ENCODE results near the gene CTSS.
"Not testable (repeated sequence)": the region's sequence is repeated elsewhere in the genome, so short reads cannot be mapped to it uniquely, and the experiment has no call there.

CTSS gene

GRCh38 chr1:150775931-150776505 lies 10.4 kb upstream of the CTSS start:
- not testable (repeated sequence) for DNase-seq (ENCODE audit: low read depth in 2 of 3, low spot score in 2 of 3)

DNA sequence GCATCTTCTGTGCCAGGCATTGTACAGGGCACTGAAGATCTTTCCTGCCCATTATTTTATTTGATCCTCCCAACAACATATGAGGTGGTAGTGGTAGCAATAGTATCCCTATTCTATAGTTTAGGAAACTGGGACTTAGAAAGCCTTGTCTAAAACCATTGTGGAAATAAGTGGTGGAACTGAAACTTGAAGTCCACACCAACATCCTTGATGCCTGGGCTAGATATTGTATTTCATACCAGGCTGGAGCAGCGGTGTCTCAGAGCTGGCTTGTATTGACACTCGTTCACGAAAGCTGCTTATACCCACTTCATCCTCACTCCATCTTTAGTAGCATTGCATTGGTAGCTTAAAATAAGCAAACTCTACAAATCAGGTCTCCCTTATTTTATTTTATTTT lies 9.7 kb upstream of the CTSS start:
- DNase-seq (ENCODE audit: low read depth in 2 of 3, low spot score in 2 of 3) = no peak

DNA sequence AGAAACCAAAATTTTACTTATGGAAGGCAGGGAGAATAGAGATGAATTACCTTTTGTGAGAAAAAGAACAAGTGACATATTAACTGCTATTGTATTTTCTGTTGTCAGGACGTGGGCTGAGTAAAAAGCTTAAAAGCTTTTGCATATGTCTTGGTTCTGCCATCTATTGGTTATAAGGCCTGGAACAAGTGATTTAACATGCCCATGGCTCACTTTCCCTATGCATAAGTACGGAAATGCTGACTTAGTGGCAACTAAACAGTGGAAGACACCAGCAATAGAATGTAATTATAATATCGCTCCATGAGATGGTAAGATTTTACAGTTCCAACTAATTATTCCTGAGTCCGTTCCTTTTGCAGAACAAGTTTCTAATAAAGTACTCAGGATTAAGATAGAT lies 6.7 kb upstream of the CTSS start:
- DNase-seq (ENCODE audit: low read depth in 2 of 3, low spot score in 2 of 3) = no peak

DNA sequence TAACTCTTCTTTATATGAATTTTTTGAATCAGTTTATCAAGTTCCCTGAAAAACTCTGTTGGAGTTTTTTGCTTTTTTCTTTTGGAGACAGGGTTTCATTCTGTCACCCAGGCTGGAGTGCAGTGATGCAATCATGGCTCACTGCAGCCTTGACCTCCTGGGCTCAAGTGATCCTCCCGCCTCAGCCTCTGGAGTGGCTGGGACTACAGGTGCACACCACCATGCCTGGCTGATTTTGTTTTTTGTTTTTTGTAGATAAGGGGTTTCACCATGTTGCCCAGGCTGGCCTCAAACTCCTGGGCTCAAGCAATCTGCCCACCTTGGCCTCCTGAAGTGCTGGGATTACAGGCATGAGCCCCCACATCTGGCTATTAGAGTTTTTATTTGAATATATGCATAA lies 2.1 kb upstream of the CTSS start:
- DNase-seq (ENCODE audit: low read depth in 2 of 3, low spot score in 2 of 3) = not testable (repeated sequence)

DNA sequence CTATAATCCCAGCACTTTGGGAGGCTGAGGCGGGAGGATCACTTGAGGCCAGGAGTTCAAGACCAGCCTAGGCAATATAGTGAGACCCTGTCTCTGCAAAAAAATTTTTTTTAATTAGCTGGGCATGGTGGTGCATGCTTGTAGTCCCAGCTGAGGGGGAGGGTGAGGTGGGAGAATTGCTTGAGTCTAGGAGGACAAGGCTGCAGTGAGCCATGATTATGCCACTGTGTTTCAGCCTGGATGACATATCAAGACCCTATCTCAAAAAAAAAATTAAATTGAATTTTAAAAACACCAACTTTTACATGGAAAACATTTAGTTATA lies 361 bp upstream of the CTSS start:
- DNase-seq (ENCODE audit: low read depth in 2 of 3, low spot score in 2 of 3) = not testable (repeated sequence)

DNA sequence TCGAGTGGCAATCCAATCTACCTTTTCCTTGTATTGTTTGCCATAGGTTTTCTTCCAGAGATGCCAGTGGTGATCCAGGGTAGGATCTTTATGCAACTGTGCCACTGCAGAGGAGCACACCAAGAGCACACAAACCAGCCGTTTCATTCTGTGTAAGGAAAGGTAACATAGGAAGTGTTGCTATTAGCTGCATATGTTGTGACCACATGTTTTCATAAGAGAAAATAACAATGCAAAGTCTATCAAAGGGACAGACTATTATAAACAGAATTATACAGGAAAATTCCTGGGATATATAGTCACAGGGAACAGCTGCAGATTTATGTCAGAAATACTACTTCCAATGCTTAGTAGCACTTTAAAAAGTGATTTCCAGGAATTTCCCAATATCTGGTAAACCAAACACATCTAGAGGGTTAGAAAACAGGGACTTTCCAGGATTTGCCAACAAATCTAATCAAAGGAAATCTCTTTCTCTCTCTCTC lies 919 bp downstream of the CTSS start:
- DNase-seq (ENCODE audit: low read depth in 2 of 3, low spot score in 2 of 3) = no peak

DNA sequence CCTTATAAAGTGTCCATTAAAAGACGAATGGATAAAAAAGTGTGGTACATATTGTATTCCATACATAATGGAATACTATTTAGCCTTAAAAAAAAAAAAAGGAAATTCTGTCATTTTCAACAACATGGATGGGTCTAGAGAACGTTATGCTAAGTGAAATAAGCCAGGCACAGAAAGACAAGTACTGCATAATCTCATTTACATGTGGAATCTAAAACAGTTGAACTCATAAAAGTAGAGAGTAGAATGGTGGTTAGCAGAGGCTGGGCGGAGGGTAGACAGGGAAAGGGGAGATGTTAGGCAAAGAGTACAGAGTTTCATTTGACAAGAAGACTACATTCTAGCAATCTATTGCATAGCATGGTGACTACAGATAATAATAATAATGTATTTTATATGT lies 2.6 kb downstream of the CTSS start:
- DNase-seq (ENCODE audit: low read depth in 2 of 3, low spot score in 2 of 3) = no peak

- no peak for DNase-seq (ENCODE audit: low read depth in 2 of 3, low spot score in 2 of 3)
These were observed 3.0 kb downstream of the CTSS start for GRCh38 chr1:150762552-150762951.

GRCh38 chr1:150761801-150762200 lies 3.8 kb downstream of the CTSS start:
- DNase-seq (ENCODE audit: low read depth in 2 of 3, low spot score in 2 of 3) = no peak

GRCh38 chr1:150760013-150760412 lies 5.6 kb downstream of the CTSS start:
- DNase-seq (ENCODE audit: low read depth in 2 of 3, low spot score in 2 of 3) = no peak

- no peak for DNase-seq (ENCODE audit: low read depth in 2 of 3, low spot score in 2 of 3)
These were observed 12.2 kb downstream of the CTSS start for GRCh38 chr1:150753416-150753815.

DNA sequence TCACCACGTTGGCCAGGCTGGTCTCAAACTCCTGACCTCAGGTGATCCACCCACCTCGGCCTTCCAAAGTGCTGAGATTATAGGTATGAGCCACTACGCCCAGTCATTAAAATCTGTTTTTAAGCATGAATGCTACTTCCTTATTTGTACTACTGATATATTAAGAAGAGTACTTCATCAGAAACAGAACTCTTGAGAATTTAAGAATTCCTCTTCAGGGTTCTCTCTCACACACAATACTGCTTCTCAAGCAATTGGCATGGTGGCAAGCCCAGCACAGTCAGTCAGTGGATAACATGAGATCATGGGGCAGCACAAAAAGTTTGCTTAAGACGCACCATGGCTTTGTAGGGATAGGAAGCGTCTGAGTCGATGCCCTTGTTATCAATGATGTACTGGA lies 14.1 kb downstream of the CTSS start:
- no peak for DNase-seq (ENCODE audit: low read depth in 2 of 3, low spot score in 2 of 3)

DNA sequence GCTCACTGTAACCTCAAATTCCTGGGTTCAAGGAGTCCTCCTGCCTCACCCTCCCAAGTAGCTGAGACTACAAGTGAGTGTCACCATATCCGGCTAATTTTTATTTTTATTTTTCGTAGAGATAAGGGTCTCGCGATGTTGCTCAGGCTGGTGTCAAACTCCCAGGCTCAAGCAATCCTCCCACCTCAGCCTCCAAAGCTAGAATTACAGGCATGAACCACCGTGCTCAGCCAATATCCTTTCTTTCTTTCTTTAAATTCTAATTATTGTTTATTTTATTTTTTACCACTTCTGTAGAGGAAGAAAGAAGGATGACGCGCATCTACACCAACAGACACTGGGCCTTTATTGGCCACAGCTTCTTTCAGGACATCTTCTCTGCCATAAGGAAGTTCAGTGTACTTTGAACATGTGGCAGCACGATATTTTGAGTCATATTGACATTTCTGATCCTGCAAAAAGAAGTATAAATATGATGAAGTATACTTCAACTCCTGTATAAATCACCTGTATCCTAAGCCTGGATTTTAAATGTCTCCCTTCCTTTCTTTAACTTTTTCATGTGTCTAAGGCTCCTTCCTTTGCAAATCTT lies 15.8 kb downstream of the CTSS start:
- no peak for DNase-seq (ENCODE audit: low read depth in 2 of 3, low spot score in 2 of 3)

DNA sequence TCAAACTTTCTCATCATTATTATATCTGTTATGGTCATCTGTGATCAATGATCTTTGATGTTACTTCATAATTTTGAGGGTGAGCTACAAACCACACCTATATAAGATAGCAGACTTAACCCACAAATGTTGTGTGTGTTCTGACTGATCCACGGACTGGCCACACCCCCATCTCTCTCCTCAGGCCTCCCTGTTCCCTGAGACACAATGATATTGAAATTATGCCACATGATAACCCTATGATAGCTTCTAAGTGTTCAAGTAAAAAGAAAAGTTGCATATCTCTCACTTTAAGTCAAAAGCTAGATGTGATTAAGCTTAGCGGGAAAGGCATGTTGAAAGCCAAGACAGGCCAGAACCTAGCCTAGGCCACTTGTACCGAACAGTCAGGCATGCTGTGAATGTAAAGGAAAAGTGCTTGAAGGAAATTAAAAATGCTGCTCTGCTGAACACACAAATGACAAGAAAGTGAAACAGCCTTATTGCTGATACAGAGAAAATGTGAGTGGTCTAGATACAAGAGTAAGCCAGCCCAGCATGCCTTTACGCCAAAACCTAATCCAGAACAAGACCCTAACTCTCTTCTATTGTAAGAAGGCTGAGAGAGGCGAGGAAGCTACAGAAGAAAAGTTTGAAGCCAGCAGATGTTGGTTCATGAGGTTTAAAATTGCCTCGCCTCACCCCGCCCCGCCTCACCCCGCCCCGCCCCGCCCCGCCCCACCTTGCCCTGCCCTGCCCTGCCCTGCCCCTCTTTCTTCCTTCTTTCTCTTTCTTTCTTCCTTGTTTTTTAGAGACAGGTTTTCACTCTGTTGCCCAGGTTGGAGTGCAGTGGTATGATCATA lies 16.5 kb downstream of the CTSS start:
- DNase-seq (ENCODE audit: low read depth in 2 of 3, low spot score in 2 of 3) = no peak

DNA sequence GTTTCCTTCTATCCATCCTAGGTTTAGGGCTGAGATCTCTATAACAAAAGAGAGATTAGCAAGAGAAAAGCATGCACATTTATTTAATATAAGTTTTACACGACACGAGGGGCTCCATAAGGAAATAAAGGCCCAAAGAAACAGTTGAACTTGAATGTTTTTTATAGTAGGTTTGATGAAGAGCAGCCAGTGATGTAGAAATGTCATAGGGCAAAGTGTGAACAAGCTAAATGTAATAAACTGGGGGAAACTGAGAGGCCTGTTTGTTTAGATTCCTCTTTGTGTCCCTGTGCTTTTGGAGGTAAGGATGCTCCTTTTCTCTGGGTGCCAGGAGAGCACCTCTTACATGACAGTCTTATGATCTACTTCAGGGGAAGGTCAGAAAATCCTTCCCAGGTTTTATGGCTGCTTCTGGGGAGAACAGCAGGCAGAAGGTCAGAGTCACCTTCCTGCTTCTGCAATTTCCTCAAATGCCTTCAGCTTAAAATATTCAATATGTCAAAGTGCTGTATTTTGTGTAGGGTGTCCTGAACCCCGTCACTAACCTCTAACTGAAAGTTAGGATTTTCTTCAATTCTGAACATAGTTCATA lies 35.4 kb downstream of the CTSS start:
- no peak for DNase-seq (ENCODE audit: low read depth in 2 of 3, low spot score in 2 of 3)

DNA sequence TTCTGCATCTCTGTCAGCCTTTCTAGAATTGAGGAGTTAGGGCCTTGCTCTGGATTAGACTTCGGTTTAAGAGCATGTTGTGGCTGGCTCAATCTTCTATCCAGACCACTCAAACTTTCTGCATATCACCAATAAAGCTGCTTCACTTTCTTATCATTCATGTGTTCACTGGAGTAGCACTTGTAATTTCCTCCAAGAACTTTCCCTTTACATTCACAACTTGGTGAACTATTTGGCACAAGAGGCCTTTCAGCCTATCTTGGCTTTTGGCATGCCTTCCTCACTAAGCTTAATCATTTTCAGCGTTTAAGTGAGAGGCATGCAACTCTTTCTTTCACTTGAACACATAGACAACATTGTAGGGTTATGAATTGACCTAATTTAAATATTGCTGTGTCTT lies 41.2 kb downstream of the CTSS start:
- no peak for DNase-seq (ENCODE audit: low read depth in 2 of 3, low spot score in 2 of 3)

DNA sequence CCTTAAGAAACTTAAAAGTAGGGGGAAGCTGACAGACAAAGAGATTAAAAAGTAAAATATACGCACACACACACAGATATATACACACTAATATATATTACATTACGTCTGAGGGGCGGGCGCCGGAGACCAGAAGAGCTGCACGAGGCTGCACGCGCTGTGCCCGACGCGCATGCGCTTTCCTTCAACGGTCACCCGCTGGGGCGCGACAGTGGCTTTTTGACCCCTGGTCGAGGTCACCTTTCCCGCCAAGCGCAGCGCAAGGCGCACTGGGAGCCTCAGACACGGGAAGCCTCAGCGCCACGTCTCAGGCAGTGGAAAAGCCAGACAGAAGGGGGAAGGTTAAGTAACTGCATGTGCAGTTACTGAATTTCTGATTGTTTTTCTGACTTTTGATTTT lies 44.9 kb downstream of the CTSS start, which contains the start of gene HORMAD1:
TSS of gene HORMAD1 (minus strand) at position 193 of the 400 bp plus-strand sequence. CDS start 1,390 bp downstream, outside the sequence.
- DNase-seq (ENCODE audit: low read depth in 2 of 3, low spot score in 2 of 3) = no peak

- no peak for DNase-seq (ENCODE audit: low read depth in 2 of 3, low spot score in 2 of 3)
These were observed 45.5 kb downstream of the CTSS start for GRCh38 chr1:150720098-150720497.

- DNase-seq (ENCODE audit: low read depth in 2 of 3, low spot score in 2 of 3) = no peak
These were observed 47.2 kb downstream of the CTSS start for GRCh38 chr1:150718225-150718891.

DNA sequence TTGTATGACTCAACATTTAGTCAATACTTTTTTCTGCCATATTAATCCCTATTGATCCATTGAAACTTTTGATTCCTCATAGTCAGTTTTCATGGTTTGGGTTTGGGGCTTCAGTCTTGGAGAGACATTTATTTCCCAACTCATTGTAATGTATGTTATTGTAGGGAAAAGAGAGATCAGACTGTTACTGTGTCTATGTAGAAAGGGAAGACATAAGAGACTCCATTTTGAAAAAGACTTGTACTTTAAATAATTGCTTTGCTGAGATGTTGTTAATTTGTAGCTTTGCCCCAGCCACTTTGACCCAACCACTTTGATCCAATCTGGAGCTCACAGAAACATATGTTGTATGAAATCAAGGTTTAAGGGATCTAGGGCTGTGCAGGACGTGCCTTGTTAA lies 56.5 kb downstream of the CTSS start:
- DNase-seq (ENCODE audit: low read depth in 2 of 3, low spot score in 2 of 3) = not testable (repeated sequence)

- no peak for DNase-seq (ENCODE audit: low read depth in 2 of 3, low spot score in 2 of 3)
These were observed 57.0 kb downstream of the CTSS start for GRCh38 chr1:150708595-150708994.
